Head of caudate nucleus (tissue), 42 donors: ENCODE data around the gene CNPY4.

Experiments used
- DNase-seq, 42 donors: peaks; one replicate each; pipeline versions ENCODE4 v3.0.0 to v3.0.0-alpha.2; 2020 to 2021; ENCODE audit warnings: mixed read lengths in 7 of 42
- intact Hi-C: fragments of 100-400 bp; cut with DNase I; formaldehyde crosslinking; loops from one replicate; pipeline ENCODE4 v1.15.0; 2022

CNPY4 gene

GRCh38 chr7:100157334-100158228, 38.1 kb downstream of the CNPY4 start:
- peak in 2 of 42 donors; percentile 16 to 43 for DNase-seq
- intact Hi-C loops, result no loop called here

GRCh38 chr7:100158229-100159098, 39.0 kb downstream of the CNPY4 start, which contains the start of gene TRAPPC14:
TSS of gene TRAPPC14 (minus strand) at chr7:100158723. CDS start at chr7:100158499, 224 bp downstream.
- intact Hi-C loops, result no loop called here
- peak; percentile 89 to 97 (median 94) for DNase-seq

GRCh38 chr7:100159099-100159623, 39.7 kb downstream of the CNPY4 start:
- intact Hi-C loops, result no loop called here
- no peak for DNase-seq

GRCh38 chr7:100160067-100160466, 40.6 kb downstream of the CNPY4 start:
- intact Hi-C loops, result no loop called here
- DNase-seq, result no peak

GRCh38 chr7:100163006-100163531, 43.6 kb downstream of the CNPY4 start:
- no peak for DNase-seq
- intact Hi-C loops, result no loop called here

- intact Hi-C loops, result no loop called here
These were observed 44.4 kb downstream of the CNPY4 start for GRCh38 chr7:100163871-100164270.

GRCh38 chr7:100166317-100166940, 47.0 kb downstream of the CNPY4 start:
- DNase-seq, result no peak
- intact Hi-C loops, result no loop called here

More at GRCh38 chr7:100163871-100164270, 44.4 kb downstream of the CNPY4 start:
- DNase-seq, result no peak

GRCh38 chr7:100166970-100167911, 47.8 kb downstream of the CNPY4 start:
- intact Hi-C loops, result no loop called here
- peak in 2 of 42 donors; percentile 11 to 40 for DNase-seq

GRCh38 chr7:100167912-100168323, 48.5 kb downstream of the CNPY4 start:
- intact Hi-C loops, result no loop called here
- DNase-seq, result peak in 2 of 42 donors; percentile 9 to 23

- intact Hi-C loops, result no loop called here
- DNase-seq, result no peak
These were observed 49.9 kb downstream of the CNPY4 start for GRCh38 chr7:100169147-100169850.

GRCh38 chr7:100170101-100170897, 50.9 kb downstream of the CNPY4 start:
- intact Hi-C loops, result no loop called here
- DNase-seq, result no peak

GRCh38 chr7:100171087-100171681, 51.8 kb downstream of the CNPY4 start:
- DNase-seq, result no peak
- intact Hi-C loops, result no loop called here

GRCh38 chr7:100171840-100172239, 52.4 kb downstream of the CNPY4 start:
- intact Hi-C loops, result no loop called here
- DNase-seq, result no peak

- intact Hi-C loops, result no loop called here
- no peak for DNase-seq
These were observed 54.5 kb downstream of the CNPY4 start for GRCh38 chr7:100173806-100174495.

- DNase-seq, result no peak
- intact Hi-C loops, result no loop called here
These were observed 55.1 kb downstream of the CNPY4 start for GRCh38 chr7:100174582-100174981.
